ENCODE data around the gene SIM2. TPM values are rescaled to one million over a fixed set of nuclear protein-coding genes. Genes with fewer than 3 reads are reported as not detected.

The SIM2 gene
- total RNA-seq, 4 donors from 2014 or later, result 1.2 TPM; not detected in 3

- Histone ChIP-seq H3K36me3 (no peaks in the 10 kb centered on the region), H3K27me3 (peaks cover 51% of the 10 kb centered on the region), H3K4me1 (peaks cover 3% of the 10 kb centered on the region)
Observed at GRCh38 chr21:36657999-36658398, 40.9 kb upstream of the SIM2 start.

GRCh38 chr21:36658926-36659325, 40.0 kb upstream of the SIM2 start:
- Histone ChIP-seq H3K4me3 (no peak overlapping the region), H3K4me1 (peaks cover 11% of the 10 kb centered on the region), H3K27me3 (peaks cover 57% of the 10 kb centered on the region), H3K27ac (no peak overlapping the region), H3K9me3 (no peaks in the 10 kb centered on the region), H3K36me3 (no peaks in the 10 kb centered on the region)
- TF ChIP-seq POLR2A (IDR thresholded peaks at IDR 0.05) (no peak), POLR2AphosphoS5 (IDR thresholded peaks at IDR 0.05) (no peak), CTCF (IDR thresholded peaks at IDR 0.05) (no peak), EP300 (IDR thresholded peaks at IDR 0.05) (no peak)
- WGBS, result 80% methylated on average over 5 of the region's 5 CpGs
- DNase-seq (ENCODE audit: low spot score in 2 of 2), result no peak

More at GRCh38 chr21:36657999-36658398, 40.9 kb upstream of the SIM2 start:
- Histone ChIP-seq H3K27ac (no peak overlapping the region), H3K4me3 (no peak overlapping the region), H3K9me3 (no peaks in the 10 kb centered on the region)
- 92% methylated on average over 4 of the region's 4 CpGs for WGBS
- no peak for DNase-seq (ENCODE audit: low spot score in 2 of 2)
- TF ChIP-seq POLR2A (IDR thresholded peaks at IDR 0.05) (no peak), CTCF (IDR thresholded peaks at IDR 0.05) (no peak), EP300 (IDR thresholded peaks at IDR 0.05) (no peak), POLR2AphosphoS5 (IDR thresholded peaks at IDR 0.05) (no peak)

GRCh38 chr21:36661511-36662309, 37.2 kb upstream of the SIM2 start:
- Histone ChIP-seq H3K9me3 (no peaks in the 10 kb centered on the region), H3K27me3 (peaks cover 62% of the 10 kb centered on the region), H3K4me3 (no peak overlapping the region), H3K4me1 (peaks cover 13% of the 10 kb centered on the region), H3K36me3 (no peaks in the 10 kb centered on the region), H3K27ac (no peak overlapping the region)
- no peak for DNase-seq (ENCODE audit: low spot score in 2 of 2)
- TF ChIP-seq EP300 (IDR thresholded peaks at IDR 0.05), result no peak
- TF ChIP-seq CTCF (IDR thresholded peaks at IDR 0.05), result no peak
- TF ChIP-seq POLR2AphosphoS5 (IDR thresholded peaks at IDR 0.05), result no peak
- no peak for TF ChIP-seq POLR2A (IDR thresholded peaks at IDR 0.05)
- WGBS, result 55% methylated on average over 11 of the region's 11 CpGs

- H3K36me3 ChIP-seq, result no peaks in the 10 kb centered on the region
- peaks cover 13% of the 10 kb centered on the region for H3K4me1 ChIP-seq
- DNase-seq (ENCODE audit: low spot score in 2 of 2), result no peak
- no peak overlapping the region for H3K4me3 ChIP-seq
- no peaks in the 10 kb centered on the region for H3K9me3 ChIP-seq
- H3K27ac ChIP-seq, result no peak overlapping the region
- no peak for TF ChIP-seq CTCF (IDR thresholded peaks at IDR 0.05)
- TF ChIP-seq EP300 (IDR thresholded peaks at IDR 0.05), result no peak
- no peak for TF ChIP-seq POLR2A (IDR thresholded peaks at IDR 0.05)
- no peak for TF ChIP-seq POLR2AphosphoS5 (IDR thresholded peaks at IDR 0.05)
- WGBS, result 14% methylated on average over 18 of the region's 18 CpGs
- peaks cover 67% of the 10 kb centered on the region for H3K27me3 ChIP-seq
Observed at GRCh38 chr21:36663033-36663855, 35.7 kb upstream of the SIM2 start.

- H3K27me3 ChIP-seq, result peaks cover 66% of the 10 kb centered on the region
- H3K27ac ChIP-seq, result no peak overlapping the region
- no peak for DNase-seq (ENCODE audit: low spot score in 2 of 2)
- TF ChIP-seq POLR2AphosphoS5 (IDR thresholded peaks at IDR 0.05), result no peak
- no peak for TF ChIP-seq CTCF (IDR thresholded peaks at IDR 0.05)
- no peak for TF ChIP-seq EP300 (IDR thresholded peaks at IDR 0.05)
- TF ChIP-seq POLR2A (IDR thresholded peaks at IDR 0.05), result no peak
- H3K4me1 ChIP-seq, result peaks cover 13% of the 10 kb centered on the region
- no peak overlapping the region for H3K4me3 ChIP-seq
- no peaks in the 10 kb centered on the region for H3K36me3 ChIP-seq
- H3K9me3 ChIP-seq, result no peaks in the 10 kb centered on the region
- 50% methylated on average over 9 of the region's 9 CpGs for WGBS
Observed at GRCh38 chr21:36664662-36664990, 34.3 kb upstream of the SIM2 start.

All from suprapubic skin (tissue), 4 donors.